Activated CD4-positive, alpha-beta T cell treated with anti-CD3 and anti-CD28 coated beads, Interleukin-2, amount 50 U/mL, for 24 hours (primary cell): ENCODE results near the gene ZNF526.

Source experiments
- DNase-seq, 2 donors: peaks; one replicate each; pipeline ENCODE4 v3.0.0-alpha.2; 2020; ENCODE audit warnings: low read depth in 1 of 2, low spot score in 1 of 2

ZNF526 gene

DNA sequence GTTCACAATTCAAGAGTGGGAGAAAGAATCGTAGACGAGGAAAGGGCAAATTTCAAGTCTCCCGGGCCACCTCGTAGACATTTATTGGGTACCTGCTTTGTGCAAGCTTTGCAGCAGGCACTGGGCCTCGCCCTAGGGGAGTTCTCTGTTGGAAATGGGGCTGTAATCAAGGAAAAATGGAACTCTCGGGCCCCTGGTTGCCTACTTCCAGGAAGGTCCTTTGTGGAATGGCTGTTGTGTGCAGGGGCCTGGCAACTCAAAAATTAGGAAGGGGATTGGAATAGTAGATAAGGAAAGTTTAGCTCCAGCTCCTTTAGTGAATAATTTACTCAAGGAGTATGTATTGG, 612 bp downstream of the ZNF526 start:
- no peak for DNase-seq

DNA sequence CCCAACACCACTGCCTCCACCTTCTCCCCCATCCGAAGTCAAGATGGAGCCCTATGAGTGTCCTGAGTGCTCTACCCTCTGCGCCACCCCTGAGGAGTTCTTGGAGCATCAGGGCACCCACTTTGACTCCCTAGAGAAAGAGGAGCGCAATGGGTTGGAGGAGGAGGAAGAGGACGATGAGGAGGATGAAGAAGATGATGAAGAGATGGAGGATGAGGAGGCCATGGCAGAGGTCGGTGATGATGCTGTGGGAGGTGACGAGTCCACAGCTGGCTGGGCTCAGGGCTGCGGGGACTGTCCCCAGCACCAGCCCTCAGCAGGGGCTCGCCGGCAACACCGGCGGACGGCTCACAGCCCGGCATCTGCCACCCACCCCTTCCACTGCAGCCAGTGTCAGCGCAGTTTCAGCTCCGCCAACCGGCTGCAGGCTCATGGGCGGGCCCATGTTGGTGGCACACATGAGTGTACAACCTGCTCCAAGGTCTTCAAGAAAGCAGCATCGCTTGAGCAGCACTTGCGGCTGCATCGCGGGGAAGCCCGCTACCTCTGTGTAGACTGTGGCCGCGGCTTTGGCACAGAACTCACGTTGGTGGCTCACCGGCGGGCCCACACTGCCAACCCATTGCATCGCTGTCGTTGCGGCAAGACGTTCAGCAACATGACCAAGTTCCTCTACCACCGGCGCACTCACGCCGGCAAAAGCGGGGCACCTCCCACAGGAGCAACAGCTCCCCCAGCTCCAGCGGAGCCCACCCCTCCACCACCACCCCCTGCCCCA, 5.0 kb downstream of the ZNF526 start:
- no peak for DNase-seq

DNA sequence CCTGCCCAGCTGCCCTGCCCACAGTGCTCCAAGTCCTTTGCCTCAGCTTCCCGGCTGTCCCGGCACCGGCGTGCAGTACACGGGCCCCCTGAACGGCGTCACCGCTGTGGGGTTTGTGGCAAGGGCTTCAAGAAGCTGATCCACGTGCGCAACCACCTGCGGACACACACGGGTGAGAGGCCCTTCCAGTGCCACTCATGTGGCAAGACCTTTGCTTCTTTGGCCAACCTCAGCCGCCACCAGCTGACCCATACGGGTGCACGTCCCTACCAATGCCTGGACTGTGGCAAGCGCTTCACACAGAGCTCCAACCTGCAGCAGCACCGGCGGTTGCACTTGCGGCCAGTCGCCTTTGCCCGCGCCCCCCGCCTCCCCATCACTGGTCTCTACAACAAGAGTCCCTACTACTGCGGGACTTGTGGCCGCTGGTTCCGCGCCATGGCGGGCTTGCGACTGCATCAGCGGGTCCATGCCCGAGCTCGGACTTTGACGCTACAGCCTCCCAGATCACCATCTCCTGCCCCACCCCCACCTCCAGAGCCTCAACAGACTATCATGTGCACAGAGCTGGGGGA, 5.7 kb downstream of the ZNF526 start:
- DNase-seq, result no peak

DNA sequence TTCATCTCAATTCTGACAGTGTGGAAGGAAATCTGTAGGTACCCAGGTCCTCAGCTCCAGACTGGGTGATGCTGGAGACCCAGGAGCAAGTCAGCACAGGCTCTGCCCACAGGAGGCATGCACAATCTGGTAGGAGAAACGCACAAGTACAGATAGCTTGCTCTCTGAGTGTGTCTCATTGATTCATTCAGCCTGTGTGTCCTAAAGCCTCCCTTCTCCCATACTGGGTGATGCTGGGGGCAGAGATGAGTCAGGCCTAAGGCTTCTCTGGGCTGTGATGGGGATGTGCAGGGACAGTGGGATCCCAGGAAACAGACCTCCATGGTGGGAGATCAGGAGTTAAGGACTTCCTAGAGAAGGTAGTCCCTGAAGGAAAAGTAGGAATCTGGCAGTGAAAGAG, 6.8 kb downstream of the ZNF526 start:
- no peak for DNase-seq

DNA sequence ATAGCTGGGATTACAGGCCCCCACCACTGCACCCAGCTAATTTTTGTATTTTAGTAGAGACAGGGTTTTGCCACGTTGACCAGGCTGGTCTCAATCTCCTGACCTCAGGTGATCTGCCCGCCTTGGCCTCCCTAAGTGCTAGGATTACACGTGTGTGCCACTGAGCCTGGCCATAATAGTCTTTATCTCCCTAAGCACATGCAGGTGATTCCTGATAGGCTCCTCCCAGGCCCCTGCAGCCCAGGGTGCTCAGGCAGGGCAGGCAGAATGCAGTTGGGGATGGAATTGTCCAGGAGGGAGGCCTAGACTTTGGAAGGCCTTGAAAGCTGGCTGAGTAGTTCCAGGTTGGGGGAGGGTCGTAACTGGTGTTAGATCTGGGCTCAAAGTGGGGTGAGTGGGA, 8.5 kb downstream of the ZNF526 start:
- DNase-seq, result no peak

DNA sequence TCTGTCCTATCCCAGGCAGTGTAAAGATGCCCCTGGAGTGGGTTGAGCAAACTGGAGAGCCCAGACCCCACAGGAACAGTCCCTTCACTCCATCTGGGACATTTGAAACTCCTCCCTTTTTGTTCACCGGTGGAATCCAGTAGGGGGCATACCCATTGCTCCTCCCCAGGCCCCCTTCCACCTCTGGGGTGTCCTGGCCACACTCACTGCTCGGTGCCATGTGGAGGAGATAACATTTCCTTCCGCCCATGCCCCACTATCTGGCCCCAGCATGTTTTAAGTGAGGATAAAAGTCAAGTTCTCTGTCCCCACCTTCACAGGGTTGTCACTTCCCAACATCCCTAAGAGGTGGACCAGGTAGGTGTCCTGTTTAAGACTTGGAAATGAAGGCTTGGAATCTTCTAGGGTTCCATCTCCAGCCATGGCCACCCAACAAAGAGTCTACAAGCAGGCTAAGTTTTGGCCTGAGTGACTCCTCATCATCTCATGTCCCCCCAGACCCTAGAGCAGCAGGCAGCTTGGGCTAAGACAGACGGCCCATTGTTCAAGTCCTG, 9.3 kb downstream of the ZNF526 start:
- no peak for DNase-seq

DNA sequence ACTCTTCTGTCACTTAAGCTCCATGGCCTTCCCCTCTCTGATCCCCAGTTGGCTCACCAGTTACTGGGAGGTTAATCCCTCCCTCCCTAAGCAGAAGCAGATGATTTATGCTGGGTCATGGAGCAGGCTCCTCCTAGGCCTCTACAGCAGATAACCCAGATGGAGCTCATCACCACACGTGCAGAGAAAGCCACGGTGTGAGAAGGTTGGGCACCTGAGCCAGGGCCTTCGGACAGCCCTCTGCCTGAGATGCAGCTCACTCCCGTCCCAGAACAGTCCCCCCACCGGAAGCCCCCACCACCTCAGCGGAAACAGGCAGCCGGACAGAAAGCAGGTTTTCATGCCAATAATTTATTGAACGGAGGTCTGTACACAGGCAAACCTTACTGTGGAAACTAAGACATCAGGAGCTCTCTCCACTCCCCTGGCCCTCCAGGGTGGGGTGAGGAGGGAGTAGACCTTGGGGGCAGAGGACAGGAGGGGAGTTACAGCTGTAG, 9.8 kb downstream of the ZNF526 start:
- no peak for DNase-seq

DNA sequence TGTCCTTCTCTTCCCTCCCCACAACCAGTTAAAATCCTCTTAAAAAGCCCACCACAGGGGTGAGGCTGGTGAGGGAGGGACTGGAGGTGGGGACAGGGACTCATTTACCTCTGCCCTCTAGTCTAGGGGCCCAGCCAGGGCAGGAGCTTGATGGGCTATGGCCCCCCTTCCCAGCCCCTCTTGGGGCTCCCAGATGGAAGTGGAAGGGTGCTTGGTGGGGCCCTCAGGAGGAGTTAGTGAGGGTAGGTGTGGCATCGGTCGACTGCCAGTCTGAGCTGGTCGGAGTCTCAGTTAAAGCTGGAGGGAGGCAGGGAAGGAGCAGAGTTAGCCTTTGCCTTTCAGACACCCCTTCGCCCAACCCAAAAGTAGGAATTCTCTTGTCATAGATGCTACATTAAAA, 10.5 kb downstream of the ZNF526 start:
- DNase-seq, result no peak

DNA sequence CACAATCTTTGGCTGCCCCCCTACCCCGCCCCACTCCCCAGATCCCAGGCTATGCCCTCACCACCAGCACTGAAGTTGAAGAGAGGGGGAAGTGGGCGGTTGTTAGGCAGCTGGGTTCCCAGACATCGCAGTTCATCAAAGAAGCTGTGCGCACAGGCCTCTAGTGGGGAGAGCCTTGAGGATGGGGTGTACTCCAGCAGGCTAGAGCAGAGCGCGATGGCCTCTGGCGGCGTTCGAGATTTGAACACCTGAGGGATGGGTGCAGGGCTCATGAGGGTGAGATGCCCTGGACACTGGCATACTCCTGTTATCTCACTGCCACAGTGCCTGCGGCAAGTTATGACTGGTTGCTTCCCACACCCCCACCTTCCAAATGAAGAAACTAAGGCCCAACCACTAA, 12.3 kb downstream of the ZNF526 start:
- DNase-seq, result no peak

DNA sequence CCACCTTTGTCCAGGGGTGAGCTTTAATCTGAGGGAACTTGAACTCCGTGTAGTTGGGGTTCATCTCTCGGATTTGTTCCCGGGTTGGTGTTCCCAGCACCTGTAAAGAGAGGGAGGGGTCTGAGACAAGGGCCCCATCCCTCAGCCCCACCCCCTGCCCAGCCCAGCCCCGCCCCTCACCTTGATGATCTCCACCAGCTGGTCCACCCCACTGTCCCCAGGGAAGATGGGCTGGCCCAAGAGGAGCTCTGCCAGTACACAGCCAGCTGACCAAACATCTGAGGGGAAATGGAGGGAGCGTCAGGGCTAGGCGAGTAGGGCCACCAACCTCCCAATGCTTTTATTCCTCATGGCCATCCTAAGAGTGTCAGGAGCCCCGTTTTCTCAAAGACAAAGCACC, 13.0 kb downstream of the ZNF526 start:
- no peak for DNase-seq

DNA sequence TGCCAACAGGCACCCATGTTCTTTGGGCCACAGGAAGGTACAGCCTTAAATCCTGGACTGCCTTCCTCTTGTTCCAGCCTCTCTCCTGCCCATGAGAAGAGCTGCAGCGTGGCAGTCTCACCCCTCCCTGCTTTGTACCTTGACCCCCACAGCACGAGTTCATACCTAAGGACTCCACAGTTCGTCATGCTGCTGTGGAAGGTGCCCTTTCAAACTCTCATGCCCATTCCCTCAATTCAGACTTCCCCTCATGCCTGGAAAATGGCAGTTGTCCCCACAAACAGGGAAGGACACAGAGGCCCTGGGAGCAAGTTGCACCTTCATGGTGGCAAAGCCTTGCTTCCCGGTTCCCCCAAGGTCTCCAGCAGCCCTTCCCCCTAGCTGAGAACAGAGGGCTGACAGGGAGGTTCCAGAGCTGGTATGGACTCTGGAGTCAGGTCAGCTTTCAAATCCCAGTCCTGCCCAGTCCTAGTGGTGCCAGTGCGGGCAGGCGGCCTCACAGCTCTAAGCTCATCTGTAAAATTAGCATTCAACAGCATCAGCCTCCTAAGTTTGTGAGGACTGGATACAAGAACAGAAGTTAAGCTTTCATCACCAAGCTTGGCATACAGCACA, 13.7 kb downstream of the ZNF526 start:
- no peak for DNase-seq

DNA sequence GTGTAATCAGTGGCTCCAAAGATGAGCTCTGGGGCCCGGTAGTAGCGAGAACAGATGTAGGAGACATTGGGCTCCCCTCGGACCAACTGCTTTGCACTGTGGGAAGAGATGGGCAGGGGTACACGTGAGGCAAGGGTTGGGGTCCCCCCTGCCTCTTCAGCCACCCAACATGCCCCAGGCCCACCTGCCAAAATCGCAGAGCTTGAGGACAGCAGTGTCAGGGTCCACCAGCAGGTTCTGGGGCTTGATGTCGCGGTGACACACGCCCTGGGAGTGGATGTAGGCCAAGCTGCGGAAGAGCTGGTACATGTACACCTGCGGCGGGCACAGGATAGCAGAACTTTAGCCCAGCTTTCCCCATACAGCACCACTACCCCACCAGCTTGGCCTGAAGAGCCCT, 14.3 kb downstream of the ZNF526 start:
- DNase-seq, result no peak

DNA sequence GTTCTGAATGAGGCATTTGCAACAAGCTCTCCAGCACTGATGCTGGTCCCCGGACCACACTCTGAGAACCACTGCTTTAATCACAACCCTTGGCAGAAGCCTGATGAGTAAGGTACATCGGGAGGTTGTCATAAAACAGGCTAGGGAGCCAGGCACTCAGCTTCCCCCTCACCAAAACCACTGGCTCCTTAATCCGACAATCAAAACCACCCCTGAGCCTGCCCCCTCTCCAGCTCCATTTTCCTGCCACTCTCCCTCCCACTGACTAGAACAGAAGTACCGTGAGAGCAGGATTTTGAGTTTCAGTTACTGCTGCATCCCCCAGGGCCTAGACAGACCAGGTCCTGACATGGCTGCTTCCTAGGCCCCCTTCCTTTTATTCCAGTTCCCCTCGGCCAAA, 15.1 kb downstream of the ZNF526 start:
- no peak for DNase-seq

DNA sequence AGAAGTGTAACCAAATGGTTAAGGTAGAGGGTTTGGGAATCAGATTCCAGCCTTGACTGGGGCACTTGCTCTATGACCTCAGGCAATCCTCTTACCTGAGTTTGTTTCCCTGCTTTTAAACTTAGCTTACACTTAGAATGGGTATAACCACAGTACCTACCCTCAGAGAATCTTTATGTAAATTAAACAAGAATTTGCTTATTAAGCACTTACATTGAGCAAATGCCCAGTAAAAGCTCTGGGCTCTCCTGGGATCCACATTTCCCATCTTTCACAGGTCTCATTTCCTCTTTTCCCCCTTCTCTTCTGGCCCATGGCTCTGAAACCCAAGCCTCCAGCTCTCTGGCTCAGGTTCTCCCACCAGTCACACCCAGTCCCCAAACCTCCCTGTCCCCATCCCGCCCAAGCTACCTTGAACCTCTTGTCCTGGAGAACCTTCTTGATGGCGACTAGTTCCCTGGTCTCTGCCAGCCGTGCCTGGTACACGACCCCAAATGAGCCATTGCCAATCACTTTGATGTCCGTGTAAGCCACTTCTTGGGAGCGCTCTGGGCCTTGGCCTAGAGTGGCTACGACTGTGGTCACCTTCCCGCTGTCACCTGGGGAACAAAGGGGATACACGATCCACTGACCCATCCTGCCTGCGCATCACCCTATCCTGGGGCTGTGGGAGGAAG, 19.6 kb downstream of the ZNF526 start:
- DNase-seq, result no peak

DNA sequence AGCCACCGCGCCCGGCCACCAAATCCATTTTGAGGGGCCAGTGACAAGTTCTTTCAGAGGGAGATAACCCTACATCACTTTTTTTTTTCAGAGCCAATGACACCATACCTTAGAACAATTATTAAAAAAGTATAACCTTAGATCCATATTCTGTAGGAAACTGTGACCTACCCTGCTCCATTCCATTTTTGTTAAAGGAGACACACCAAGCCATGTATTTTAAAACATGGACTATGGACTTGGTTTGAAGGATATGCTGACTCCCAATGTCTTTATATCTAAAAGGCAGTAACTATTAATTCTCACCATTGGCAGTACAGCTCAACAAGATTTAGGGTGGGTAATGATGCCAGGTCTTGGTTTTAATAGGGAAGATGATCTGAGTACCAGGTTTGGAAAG, 21.2 kb downstream of the ZNF526 start:
- no peak for DNase-seq

DNA sequence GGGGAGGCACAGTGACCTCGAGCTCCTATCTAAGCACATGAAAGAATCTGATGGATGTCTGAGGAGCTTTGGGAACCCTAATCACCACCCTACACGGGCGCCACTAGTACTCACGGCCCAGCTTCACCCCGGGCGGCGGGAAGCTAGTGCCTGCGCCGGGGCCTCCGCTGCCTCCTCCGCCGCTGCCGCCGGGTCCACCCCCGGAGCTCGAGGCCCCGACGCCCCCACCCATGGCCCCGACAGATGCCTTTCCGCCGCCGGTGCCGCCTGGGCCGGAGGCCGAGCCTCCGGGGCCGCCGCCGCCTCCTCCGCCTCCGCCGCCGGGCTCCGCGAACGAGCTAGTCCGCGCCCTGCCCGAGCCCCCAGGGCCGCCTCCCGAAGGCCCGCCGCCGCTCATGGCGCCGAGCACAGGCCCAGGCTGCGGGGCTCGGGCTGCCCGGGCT, 22.0 kb downstream of the ZNF526 start:
- DNase-seq, result no peak

DNA sequence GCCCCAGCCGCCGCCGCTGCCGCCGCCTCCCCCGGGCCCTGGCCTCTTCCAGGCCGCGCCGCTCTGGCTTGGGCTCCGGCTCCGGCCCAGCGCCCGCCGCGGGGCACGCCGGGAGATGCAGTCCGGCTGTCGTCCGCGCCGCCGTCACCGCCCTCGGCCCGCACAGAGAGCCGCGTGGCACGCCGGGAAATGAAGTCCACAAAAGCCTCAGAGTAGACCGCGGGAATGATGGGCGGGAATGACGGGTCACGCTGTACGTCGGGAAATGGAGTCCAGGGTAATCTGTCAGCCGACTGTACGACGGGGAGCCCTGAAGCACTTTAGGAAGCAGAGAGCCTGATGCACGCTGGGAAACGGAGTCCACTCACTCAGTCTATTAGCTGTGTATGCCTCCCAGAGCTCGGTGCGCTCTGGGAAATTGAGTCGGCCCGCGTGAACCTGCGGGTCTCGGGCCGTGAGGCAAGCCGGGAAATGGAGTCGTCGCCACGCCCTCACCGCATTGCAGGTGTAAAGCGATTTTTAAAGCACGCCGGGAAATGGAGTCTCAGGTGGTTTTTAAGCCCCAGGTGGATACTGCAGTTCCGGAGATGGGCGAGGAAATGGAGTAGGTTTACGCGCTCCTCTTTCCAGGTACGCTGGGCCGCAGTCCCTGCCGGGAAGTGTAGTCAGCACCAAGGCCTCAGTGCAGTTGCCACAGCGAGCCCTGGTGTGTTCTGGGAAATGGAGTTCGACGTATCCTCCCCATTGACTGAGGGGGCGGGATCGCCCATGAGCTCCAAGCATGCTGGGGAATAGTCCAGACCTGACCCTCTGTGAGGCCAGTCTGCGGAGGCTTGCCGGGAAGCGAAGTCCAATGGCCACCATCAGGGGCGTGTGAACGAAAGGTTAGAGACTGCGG, 22.6 kb downstream of the ZNF526 start, which contains the start of gene GSK3A:
Gene GSK3A, minus strand, starts transcription at position 91 of the 898 bp plus-strand sequence. CDS start 137 bp downstream, outside the sequence.
- DNase-seq, result peak; percentile 91 to 95

DNA sequence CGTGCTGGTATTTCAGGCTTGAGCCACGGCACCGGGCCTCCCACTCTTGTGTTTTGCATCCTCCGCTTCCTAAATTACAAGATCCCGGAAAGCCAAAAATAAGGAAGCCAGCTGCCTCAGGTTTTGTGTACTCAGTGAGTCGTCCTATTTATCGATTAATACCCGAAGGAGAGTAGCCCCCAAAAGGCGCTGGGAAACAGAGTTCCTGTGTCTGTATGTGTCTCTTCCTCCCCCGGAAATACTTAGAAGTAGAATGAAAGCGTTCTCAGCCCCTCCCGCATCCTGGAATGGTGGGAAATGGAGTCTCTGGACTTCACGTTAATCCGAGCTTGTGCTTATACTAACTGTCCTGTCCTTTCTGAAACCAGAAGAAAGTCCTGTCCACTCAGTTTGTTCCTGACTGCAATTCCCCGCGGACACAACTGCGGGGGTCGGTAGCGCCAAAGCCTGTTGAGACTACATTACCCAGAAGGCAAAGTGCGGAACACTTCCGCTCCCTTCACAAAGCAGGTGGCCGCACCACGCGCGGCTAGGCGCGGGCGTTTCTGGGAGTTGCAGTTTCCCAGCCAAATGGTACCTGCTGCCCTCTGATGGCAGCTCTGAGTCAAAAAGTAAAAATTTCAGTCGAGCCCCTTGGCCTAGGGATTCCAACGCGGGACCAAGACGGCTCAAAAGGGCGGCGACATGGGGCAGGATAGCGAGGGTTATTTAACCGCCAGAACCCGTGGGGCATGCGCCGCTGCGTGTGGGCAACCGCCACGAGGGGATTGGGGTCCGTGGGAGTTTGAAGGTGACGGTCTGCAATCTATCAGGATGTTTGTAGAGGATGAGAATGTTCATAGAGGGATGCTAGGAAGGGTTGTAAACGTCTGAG, 24.5 kb downstream of the ZNF526 start:
- DNase-seq, result peak; percentile 81 to 89

DNA sequence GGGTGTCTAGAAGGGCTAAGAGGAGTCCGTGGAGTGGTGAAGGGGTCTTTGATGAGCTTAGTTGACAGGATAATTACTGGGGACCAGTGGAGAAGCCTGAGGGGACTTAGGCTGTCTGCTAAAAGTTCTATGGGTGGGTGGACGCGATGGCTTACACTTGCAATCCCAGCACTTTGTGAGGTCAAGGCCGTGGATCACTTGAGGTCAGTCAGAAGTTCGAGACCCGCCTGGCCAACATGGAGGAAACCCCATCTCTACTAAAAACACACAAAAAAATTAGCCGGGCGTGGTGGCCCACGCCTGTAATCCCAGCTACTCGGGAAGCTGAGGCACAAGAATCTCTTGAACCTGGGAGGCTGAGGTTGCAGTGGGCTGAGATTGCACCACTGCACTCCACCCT, 25.1 kb downstream of the ZNF526 start:
- no peak for DNase-seq
